Chondrocyte (in vitro differentiated cells): Measurements from ENCODE around the gene GRAP2. TPM values are rescaled to one million over a fixed set of nuclear protein-coding genes. Genes with fewer than 3 reads are reported as not detected.

Experiments used
- DNase-seq: peaks from one replicate; pipeline ENCODE4 v3.0.0; 2021; ENCODE audit warnings: mixed read lengths, low spot score
- H3K27ac Mint-ChIP-seq: one replicate; pipeline ENCODE4 v1.8.0; 2021; ENCODE audit warnings: mild to moderate bottlenecking, moderate library complexity, mixed read lengths; ENCODE audit not compliant: unreplicated experiment
- H3K27me3 Mint-ChIP-seq: 2 replicates; pipeline ENCODE4 v1.8.0; 2021; ENCODE audit warnings: low read depth, mixed read lengths
- H3K36me3 Mint-ChIP-seq: 2 replicates; pipeline ENCODE4 v1.8.0; 2021; ENCODE audit warnings: low read depth, mixed read lengths
- H3K4me1 Mint-ChIP-seq: 2 replicates; pipeline ENCODE4 v1.8.0; 2021; ENCODE audit warnings: low read depth, mild to moderate bottlenecking, mixed read lengths
- H3K4me3 Mint-ChIP-seq: one replicate; pipeline ENCODE4 v1.8.0; 2021; ENCODE audit warnings: mild to moderate bottlenecking, moderate library complexity, mixed read lengths; ENCODE audit not compliant: unreplicated experiment
- H3K9me3 Mint-ChIP-seq: 2 replicates; pipeline ENCODE4 v1.8.0; 2021; ENCODE audit warnings: low read depth, mixed read lengths
- CTCF ChIP-seq: fragments of 200-600 bp; sonication (generic); IDR thresholded peaks from 2 replicates; pipeline ENCODE4 v1.5.0; 2021; ENCODE audit warnings: antibody characterized with exemption, mild to moderate bottlenecking, moderate library complexity
- total RNA-seq: library from RNA; stranded (reverse); gene quantifications from 3 replicates; pipeline ENCODE4 v1.2.1, GENCODE V29; 2021

Gene GRAP2
- total RNA-seq, 1 donor from 2014 or later: not detected

- Mint-ChIP-seq H3K4me1 (peaks cover 21% of the 10 kb centered on the region), H3K27ac (no peak overlapping the region)
These were observed 93.2 kb downstream of the GRAP2 start for GRCh38 chr22:39994041-39994565.

GRCh38 chr22:39994566-39995392, 93.9 kb downstream of the GRAP2 start, which contains the start of gene FAM83F:
Gene FAM83F (plus strand): TSS chr22:39994954. CDS start chr22:39995043, 89 bp downstream.
- DNase-seq: no peak
- H3K4me3 Mint-ChIP-seq: no peak within 1 kb of the TSS

More at GRCh38 chr22:39994041-39994565, 93.2 kb downstream of the GRAP2 start:
- H3K9me3 Mint-ChIP-seq: no peaks in the 10 kb centered on the region
- H3K27me3 Mint-ChIP-seq: peaks cover 2% of the 10 kb centered on the region
- TF ChIP-seq CTCF: no peak
- H3K4me3 Mint-ChIP-seq: no peak overlapping the region
- DNase-seq: no peak
- no peaks in the 10 kb centered on the region for H3K36me3 Mint-ChIP-seq

GRCh38 chr22:39995393-39996252, 94.7 kb downstream of the GRAP2 start:
- Mint-ChIP-seq H3K9me3 (no peaks in the 10 kb centered on the region), H3K4me3 (no peak overlapping the region), H3K27me3 (peaks cover 2% of the 10 kb centered on the region), H3K4me1 (peaks cover 25% of the 10 kb centered on the region), H3K27ac (no peak overlapping the region), H3K36me3 (no peaks in the 10 kb centered on the region)
- TF ChIP-seq CTCF: no peak
- no peak for DNase-seq

More at GRCh38 chr22:39994566-39995392, 93.9 kb downstream of the GRAP2 start, which contains the start of gene FAM83F:
- TF ChIP-seq CTCF: no peak
- Mint-ChIP-seq H3K27me3 (peaks cover 2% of the 10 kb centered on the region), H3K4me1 (peaks cover 25% of the 10 kb centered on the region), H3K36me3 (no peaks in the 10 kb centered on the region), H3K9me3 (no peaks in the 10 kb centered on the region), H3K27ac (no peak within 1 kb of the TSS)

- H3K4me3 Mint-ChIP-seq: no peak overlapping the region
- H3K4me1 Mint-ChIP-seq: peaks cover 25% of the 10 kb centered on the region
These were observed 95.8 kb downstream of the GRAP2 start for GRCh38 chr22:39996732-39997131.

More at GRCh38 chr22:39996732-39997131, 95.8 kb downstream of the GRAP2 start:
- no peak for DNase-seq
- Mint-ChIP-seq H3K27ac (no peak overlapping the region), H3K9me3 (no peaks in the 10 kb centered on the region), H3K27me3 (peaks cover 2% of the 10 kb centered on the region), H3K36me3 (no peaks in the 10 kb centered on the region)
- TF ChIP-seq CTCF: no peak
